Body of pancreas (tissue), 4 donors: ENCODE results near the gene CASR.

Experiments
- POLR2A ChIP-seq, 3 donors: fragments of 450-650 bp; IDR thresholded peaks; one replicate each; pipeline ENCODE4 v1.6.1; 2016; ENCODE audit warnings: antibody characterized with exemption in 3 of 3, mild to moderate bottlenecking in 2 of 3
- TF ChIP-seq, protein P1 (sequence below), 7 experiments: fragments of 450-650 bp in 4 of 7; fragments of 200-600 bp in 3 of 7; sonication (generic) in 3 of 7; IDR thresholded peaks; one replicate each; pipeline ENCODE4 v1.5.1; 2016 to 2019; ENCODE audit warnings: antibody characterized with exemption in 7 of 7

DNA sequence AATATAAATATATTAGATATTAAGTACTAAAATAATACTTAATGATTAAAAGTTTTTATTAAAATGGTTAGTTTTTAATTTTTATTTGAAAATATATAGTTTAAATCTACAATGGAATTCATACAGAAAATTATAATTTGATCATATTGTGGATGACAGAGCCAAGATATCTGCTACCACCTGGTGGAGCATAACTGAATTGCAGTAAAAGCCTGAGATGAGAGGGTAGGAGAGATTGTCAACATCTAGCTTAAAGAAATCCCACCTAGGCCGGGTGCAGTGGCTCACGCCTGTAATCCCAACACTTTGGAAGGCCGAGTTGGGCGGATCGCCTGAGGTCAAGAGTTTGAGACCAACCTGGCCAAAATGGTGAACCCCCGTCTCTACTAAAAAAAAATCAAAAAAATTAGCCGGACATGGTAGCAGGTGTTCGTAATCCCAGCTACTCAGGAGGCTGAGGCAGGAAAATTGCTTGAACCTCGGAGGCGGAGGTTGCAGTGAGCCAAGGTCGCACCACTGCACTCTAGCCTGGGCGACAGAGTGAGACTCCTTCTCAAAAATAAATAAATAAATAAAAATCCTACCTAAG, 116.5 kb downstream of the CASR start:
- no peak for TF ChIP-seq POLR2A (IDR thresholded peaks at IDR 0.05)
- TF ChIP-seq, protein P1, sequence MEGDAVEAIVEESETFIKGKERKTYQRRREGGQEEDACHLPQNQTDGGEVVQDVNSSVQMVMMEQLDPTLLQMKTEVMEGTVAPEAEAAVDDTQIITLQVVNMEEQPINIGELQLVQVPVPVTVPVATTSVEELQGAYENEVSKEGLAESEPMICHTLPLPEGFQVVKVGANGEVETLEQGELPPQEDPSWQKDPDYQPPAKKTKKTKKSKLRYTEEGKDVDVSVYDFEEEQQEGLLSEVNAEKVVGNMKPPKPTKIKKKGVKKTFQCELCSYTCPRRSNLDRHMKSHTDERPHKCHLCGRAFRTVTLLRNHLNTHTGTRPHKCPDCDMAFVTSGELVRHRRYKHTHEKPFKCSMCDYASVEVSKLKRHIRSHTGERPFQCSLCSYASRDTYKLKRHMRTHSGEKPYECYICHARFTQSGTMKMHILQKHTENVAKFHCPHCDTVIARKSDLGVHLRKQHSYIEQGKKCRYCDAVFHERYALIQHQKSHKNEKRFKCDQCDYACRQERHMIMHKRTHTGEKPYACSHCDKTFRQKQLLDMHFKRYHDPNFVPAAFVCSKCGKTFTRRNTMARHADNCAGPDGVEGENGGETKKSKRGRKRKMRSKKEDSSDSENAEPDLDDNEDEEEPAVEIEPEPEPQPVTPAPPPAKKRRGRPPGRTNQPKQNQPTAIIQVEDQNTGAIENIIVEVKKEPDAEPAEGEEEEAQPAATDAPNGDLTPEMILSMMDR (IDR thresholded peaks at IDR 0.05): peak; percentile 27 to 71 (median 60)
